ENCODE measurements around the gene BEAN1. TPM values are rescaled to one million over a fixed set of nuclear protein-coding genes. Genes with fewer than 3 reads are reported as not detected.

BEAN1 gene
- total RNA-seq, 1 experiment from 2014 or later: not detected

GRCh38 chr16:66488505-66488904 lies 61.4 kb downstream of the BEAN1 start:
- intact Hi-C loops (cut with micrococcal nuclease; ENCODE audit: unreplicated experiment) (no loop called here), in situ Hi-C loops (cut with HindIII; ENCODE audit: low pct_unique_long_range_greater_than_20kb, low sequenced_read_pairs) (no loop called here)
- no TSS peak for BruUV-seq (replicated peaks)
- H3K4me1 ChIP-seq (ENCODE audit: control insufficient read depth, insufficient read depth, low read length): no peaks in the 10 kb centered on the region
- ChIA-PET POLR2A (no interaction called here), CTCF (interaction anchor here (0.6 kb wide), 1 partner anchor 14 kb away, joined by 3 read pairs; no protein-coding TSS in a partner anchor)
- no peak overlapping the region for H3K27ac ChIP-seq (ENCODE audit: low read length)
- ATAC-seq: no peak
- no peaks in the 10 kb centered on the region for H3K27me3 ChIP-seq (ENCODE audit: control insufficient read depth, insufficient read depth, low read length)
- H3K36me3 ChIP-seq (ENCODE audit: control insufficient read depth, insufficient read depth, low read length): no peaks in the 10 kb centered on the region
- H3K9me3 ChIP-seq (ENCODE audit: control insufficient read depth, insufficient read depth, low read depth, low read length): no peaks in the 10 kb centered on the region
- DNase-seq (ENCODE audit: low read depth, low spot score): no peak
- TF ChIP-seq TCF7L2 (IDR thresholded peaks at IDR 0.05; ENCODE audit: low read depth, low read length): no peak
- TF ChIP-seq POLR2AphosphoS5 (IDR thresholded peaks at IDR 0.05; ENCODE audit: low read depth, low read length): no peak
- no peak for TF ChIP-seq SIN3A (IDR thresholded peaks at IDR 0.05; ENCODE audit: borderline replicate concordance, insufficient read depth, low read depth, low read length)
- TF ChIP-seq REST (IDR thresholded peaks at IDR 0.05; ENCODE audit: insufficient read depth in 1 of 2, low read depth in 2 of 2, low read length in 1 of 2): no peak
- TF ChIP-seq, protein P1, sequence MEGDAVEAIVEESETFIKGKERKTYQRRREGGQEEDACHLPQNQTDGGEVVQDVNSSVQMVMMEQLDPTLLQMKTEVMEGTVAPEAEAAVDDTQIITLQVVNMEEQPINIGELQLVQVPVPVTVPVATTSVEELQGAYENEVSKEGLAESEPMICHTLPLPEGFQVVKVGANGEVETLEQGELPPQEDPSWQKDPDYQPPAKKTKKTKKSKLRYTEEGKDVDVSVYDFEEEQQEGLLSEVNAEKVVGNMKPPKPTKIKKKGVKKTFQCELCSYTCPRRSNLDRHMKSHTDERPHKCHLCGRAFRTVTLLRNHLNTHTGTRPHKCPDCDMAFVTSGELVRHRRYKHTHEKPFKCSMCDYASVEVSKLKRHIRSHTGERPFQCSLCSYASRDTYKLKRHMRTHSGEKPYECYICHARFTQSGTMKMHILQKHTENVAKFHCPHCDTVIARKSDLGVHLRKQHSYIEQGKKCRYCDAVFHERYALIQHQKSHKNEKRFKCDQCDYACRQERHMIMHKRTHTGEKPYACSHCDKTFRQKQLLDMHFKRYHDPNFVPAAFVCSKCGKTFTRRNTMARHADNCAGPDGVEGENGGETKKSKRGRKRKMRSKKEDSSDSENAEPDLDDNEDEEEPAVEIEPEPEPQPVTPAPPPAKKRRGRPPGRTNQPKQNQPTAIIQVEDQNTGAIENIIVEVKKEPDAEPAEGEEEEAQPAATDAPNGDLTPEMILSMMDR (IDR thresholded peaks at IDR 0.05): no peak
- no peak overlapping the region for H3K4me3 ChIP-seq (ENCODE audit: low read depth in 2 of 2, low read length in 2 of 2)

DNA sequence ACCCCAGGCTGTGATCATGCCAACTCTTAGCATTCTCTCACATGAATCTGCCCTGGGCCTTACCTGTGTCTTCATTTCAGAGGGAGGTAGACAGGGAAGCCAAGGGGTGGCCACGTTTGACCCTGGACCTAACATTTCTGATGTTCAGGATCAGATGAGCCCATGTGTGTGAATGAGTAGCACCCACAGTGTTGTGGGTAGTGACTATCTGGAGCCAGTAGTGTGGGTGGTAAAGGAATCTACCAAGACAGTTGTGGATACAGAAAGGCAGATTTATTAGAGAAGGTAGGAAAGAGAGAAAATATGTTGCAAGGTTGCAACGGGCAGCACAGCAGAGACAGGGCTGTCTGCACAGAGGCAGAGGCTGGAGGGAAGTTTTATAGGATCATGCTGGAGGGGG lies 62.3 kb downstream of the BEAN1 start:
- no peaks in the 10 kb centered on the region for H3K4me1 ChIP-seq (ENCODE audit: control insufficient read depth, insufficient read depth, low read length)
- DNase-seq (ENCODE audit: low read depth, low spot score) (no peak), ATAC-seq (no peak)
- no peaks in the 10 kb centered on the region for H3K27me3 ChIP-seq (ENCODE audit: control insufficient read depth, insufficient read depth, low read length)
- H3K9me3 ChIP-seq (ENCODE audit: control insufficient read depth, insufficient read depth, low read depth, low read length): no peaks in the 10 kb centered on the region
- CTCF ChIA-PET: no interaction called here
- intact Hi-C loops (cut with micrococcal nuclease; ENCODE audit: unreplicated experiment): no loop called here
- TF ChIP-seq REST (IDR thresholded peaks at IDR 0.05; ENCODE audit: insufficient read depth in 1 of 2, low read depth in 2 of 2, low read length in 1 of 2): no peak
- TF ChIP-seq TCF7L2 (IDR thresholded peaks at IDR 0.05; ENCODE audit: low read depth, low read length): no peak
- no peak for TF ChIP-seq SIN3A (IDR thresholded peaks at IDR 0.05; ENCODE audit: borderline replicate concordance, insufficient read depth, low read depth, low read length)
- TF ChIP-seq, protein P1 (IDR thresholded peaks at IDR 0.05): no peak
- no peak for TF ChIP-seq POLR2AphosphoS5 (IDR thresholded peaks at IDR 0.05; ENCODE audit: low read depth, low read length)
- POLR2A ChIA-PET: no interaction called here
- in situ Hi-C loops (cut with HindIII; ENCODE audit: low pct_unique_long_range_greater_than_20kb, low sequenced_read_pairs): no loop called here
- H3K4me3 ChIP-seq (ENCODE audit: low read depth in 2 of 2, low read length in 2 of 2): no peak overlapping the region
- H3K27ac ChIP-seq (ENCODE audit: low read length): no peak overlapping the region
- H3K36me3 ChIP-seq (ENCODE audit: control insufficient read depth, insufficient read depth, low read length): no peaks in the 10 kb centered on the region
- no TSS peak for BruUV-seq (replicated peaks)

Data from Panc1 (cell line).